COLO668 (cell line): ENCODE results near the gene RARS1.

Experiments used
- DNase-seq: peaks from one replicate; lab custom pipeline; 2025; ENCODE audit not compliant: unreplicated experiment; lab: John Stamatoyannopoulos, UW

RARS1 gene

DNA sequence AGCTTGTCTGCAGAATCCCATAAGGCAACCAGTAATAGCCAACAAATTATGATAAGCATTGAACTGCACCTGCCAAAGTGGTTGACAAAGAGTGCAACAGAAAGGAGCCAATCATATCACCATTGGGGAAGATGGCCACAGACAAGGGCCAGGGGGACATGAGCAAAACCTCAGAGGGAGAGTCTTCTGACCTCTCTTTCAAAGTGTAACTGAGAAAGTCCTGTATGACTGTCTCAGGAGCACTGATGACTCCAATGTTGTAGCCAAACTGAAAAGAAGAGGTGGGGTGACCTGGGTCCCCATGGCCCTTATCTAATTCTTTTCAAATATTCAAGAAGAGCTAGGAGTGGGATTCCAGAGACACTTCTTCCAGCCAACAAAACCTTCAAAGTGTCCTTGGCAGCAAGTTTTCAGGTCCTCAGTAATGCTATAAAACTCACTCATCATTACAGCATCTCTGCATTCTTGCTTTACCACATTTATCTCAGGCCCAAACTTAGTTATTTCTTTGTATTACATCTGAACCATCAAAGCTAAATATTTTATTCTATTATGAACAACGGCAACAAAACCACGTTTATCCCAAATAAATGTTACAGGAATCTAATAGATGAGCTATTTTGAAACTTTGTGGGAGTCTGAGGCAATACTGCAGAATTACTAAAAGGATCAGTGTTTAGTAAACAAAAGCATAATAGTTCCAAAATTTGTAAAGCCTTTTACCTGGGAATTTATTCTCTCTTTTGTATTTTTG, 67.3 kb downstream of the RARS1 start:
- DNase-seq, result no peak

DNA sequence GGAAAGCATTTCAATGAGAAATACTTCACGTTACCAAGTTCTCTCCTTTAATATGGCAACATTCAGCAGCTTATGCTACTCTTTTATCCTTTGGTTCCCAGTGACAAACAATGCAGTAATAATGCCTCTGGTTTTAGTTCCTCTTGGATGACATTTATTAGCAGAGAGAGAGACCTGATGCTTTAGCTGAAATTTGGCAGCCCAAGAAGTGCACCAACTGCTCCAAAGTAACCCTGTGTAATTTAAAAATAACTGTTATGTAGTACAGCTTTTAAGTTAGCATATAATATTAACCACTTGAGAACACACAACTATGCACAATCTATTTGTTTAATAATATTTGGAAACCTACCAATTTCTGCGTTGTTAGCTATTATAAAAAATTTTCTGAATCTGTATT, 71.1 kb downstream of the RARS1 start:
- DNase-seq, result no peak

DNA sequence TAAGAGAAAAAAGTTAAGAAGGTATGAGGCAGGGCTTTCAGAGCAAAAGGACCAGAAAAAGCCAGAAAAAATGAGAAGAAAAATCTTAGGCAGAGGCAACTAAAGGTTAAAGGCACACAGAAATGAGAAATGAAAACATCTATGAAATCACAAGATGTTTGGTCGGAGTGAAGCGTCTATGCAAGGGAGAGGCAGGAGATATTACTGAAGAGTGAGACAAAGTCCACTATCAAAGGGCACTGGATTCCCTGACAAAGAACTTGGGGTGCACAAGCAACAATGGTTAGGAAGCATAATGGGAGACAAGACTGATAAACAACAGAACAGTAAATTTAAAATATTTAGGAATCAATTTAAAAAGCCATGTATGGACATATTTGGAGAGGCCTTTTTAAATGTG, 76.0 kb downstream of the RARS1 start:
- no peak for DNase-seq

DNA sequence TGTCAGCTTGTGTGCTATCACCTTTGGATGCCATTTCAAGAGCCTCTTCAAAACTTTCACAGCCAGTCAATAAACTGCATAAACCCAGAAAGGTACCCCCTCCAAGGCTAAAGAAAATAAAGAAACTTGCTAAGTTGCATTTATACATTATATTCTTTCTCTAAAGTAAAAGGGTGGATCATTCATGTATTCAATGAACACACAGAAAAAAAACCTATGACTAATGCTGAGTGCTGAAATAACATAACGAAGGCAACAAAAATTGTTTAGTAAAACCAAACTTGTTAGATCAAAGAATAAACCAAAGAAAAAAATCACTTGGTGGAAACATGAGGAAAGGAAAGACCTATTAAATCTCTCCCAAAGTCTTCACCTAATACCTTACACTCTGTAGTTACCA, 77.7 kb downstream of the RARS1 start:
- no peak for DNase-seq

DNA sequence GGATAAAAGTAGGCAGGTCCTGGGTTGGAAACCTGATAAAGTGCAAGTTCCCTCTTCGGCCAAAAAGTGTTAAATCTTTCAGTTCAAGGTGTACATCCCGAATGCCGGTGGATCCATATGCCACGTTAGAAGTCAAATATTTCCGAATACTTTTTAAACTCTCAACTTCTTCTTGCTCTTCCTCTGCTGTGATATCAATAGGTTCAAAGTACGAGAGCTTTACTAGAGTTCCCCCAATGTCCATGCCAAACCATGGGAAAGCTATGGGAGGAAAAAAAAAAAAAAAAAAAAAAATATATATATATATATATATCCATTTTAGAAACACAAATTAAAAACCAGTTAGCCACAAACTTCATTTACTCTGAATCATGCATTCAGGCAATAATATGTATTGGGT, 82.5 kb downstream of the RARS1 start:
- no peak for DNase-seq
